Neural cell (in vitro differentiated cells): ENCODE data around the gene MCM9.

ENCODE experiments used
- CTCF ChIP-seq: fragments of 450-650 bp; IDR thresholded peaks from 2 replicates; pipeline ENCODE4 v1.5.1; 2014; ENCODE audit warnings: antibody characterized with exemption, mild to moderate bottlenecking, moderate library complexity; ENCODE audit not compliant: poor library complexity, severe bottlenecking
- EZH2 ChIP-seq: fragments of 200-600, 300-800 bp; shearing (Covaris generic), sonication (generic); IDR thresholded peaks from 2 replicates; pipeline ENCODE4 v1.6.1; 2014; ENCODE audit warnings: antibody characterized with exemption, low read length, borderline replicate concordance, mild to moderate bottlenecking; ENCODE audit not compliant: insufficient read depth, poor library complexity, severe bottlenecking

DNA sequence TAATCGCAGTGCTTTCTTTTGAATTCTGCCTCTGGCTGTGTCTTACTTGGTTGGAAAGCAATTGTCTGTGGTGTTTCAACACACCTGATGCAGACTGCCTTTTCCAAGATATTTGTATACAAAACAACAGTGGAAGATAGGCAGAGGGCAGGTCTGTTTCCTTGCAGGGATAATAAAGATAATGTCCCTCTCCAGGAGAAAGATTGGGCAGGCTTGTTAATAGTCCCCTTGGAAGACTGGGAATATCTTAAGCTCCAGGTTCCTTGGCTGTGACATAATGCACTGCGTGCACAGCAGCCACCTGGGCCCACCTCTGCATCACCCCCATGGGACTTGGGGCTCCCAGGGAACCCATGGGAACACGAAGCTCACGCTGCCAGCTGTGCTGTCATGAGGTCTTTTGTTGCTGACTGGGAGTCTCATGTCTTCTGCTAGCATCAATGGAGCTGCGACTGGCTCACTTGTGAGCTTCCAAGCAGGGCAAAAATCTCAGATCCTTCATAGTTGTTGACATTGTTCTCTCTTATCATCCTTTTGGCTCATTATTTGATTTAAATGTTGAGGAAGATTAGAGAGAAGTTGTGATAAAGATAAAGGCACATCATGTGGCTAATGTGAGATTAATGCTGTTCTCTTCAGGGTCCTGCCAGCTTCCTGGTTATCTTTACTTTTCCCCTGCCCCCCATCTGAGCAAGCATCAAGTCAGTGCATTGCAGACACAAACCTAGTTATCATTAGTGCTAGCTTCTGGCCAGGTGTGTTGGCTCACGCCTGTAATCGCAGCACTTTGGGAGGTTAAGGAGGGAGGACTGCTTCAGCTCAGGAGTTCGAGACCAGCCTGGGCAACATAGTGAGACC, 148.1 kb downstream of the MCM9 start:
- no peak for TF ChIP-seq CTCF
- no peak for TF ChIP-seq EZH2
